GM12878 (cell line): ENCODE measurements around the gene MYO19. TPM values are rescaled to one million over a fixed set of nuclear protein-coding genes. Genes with fewer than 3 reads are reported as not detected.

Source experiments
- BHLHE40 ChIP-seq, 2 experiments: fragments of 450-650 bp in 1 of 2; IDR thresholded peaks; 2 replicates each; pipeline ENCODE4 v1.6.1; 2011 to 2017; ENCODE audit warnings: low read depth in 2 of 2, borderline replicate concordance in 1 of 2, improper control_type of control experiment in 1 of 2, low read length in 1 of 2, mild to moderate bottlenecking in 1 of 2
- HCFC1 ChIP-seq: fragments of 150-350 bp; IDR thresholded peaks from 2 replicates; pipeline ENCODE4 v1.6.1; 2014; ENCODE audit warnings: low read length
- IRF4 ChIP-seq: IDR thresholded peaks from 2 replicates; pipeline ENCODE4 v1.6.1; 2011; ENCODE audit warnings: low read depth, low read length
- JUNB ChIP-seq: IDR thresholded peaks from 2 replicates; pipeline ENCODE4 v1.6.1; 2016; ENCODE audit warnings: antibody characterized with exemption, mild to moderate bottlenecking
- JUND ChIP-seq: IDR thresholded peaks from 2 replicates; pipeline ENCODE4 v1.6.1; 2012; ENCODE audit warnings: low read depth, mild to moderate bottlenecking, low read length, improper control_type of control experiment, moderate library complexity
- MTA2 ChIP-seq: fragments of 450-650 bp; IDR thresholded peaks from 2 replicates; pipeline ENCODE4 v1.6.1; 2016; ENCODE audit warnings: low read depth, mild to moderate bottlenecking, moderate library complexity
- SMAD5 ChIP-seq: IDR thresholded peaks from 2 replicates; pipeline ENCODE4 v1.6.1; 2016; ENCODE audit warnings: antibody characterized with exemption, low read depth
- SPI1 ChIP-seq: IDR thresholded peaks from 2 replicates; pipeline ENCODE4 v1.6.1; 2011; ENCODE audit warnings: low read depth, mild to moderate bottlenecking, low read length, moderate library complexity, borderline replicate concordance; ENCODE audit not compliant: insufficient read depth
- STAT1 ChIP-seq: fragments of 450-650 bp; conservative IDR thresholded peaks from 2 replicates; pipeline ENCODE4 v1.6.1; 2014; ENCODE audit warnings: antibody characterized with exemption, mild to moderate bottlenecking
- SUZ12 ChIP-seq: fragments of 200-600 bp; sonication (generic); IDR thresholded peaks from one replicate; pipeline ENCODE4 v1.6.1; 2018; ENCODE audit warnings: antibody characterized with exemption, mild to moderate bottlenecking; ENCODE audit not compliant: unreplicated experiment
- TCF12 ChIP-seq: IDR thresholded peaks from 2 replicates; pipeline ENCODE4 v1.6.1; 2011; ENCODE audit warnings: low read depth, mild to moderate bottlenecking, low read length
- ZSCAN29 ChIP-seq: fragments of 450-650 bp; IDR thresholded peaks from 2 replicates; pipeline ENCODE4 v1.6.1; 2017; ENCODE audit warnings: mild to moderate bottlenecking, moderate library complexity
- polyA plus RNA-seq, 11 experiments: library from polyadenylated mRNA; depleted of rRNA in 4 of 11; unstranded in 6 of 11; stranded (reverse) in 5 of 11; fragments of >200 nt; fragmentation: Nextera tagmentation in 4 of 11; fragmentation: Illumina TruSeq in 1 of 11; extraction: Ambion mirVana in 4 of 11; extraction: Trizol in 1 of 11; gene quantifications; 1 replicate in 1 of 11; 2 replicates in 10 of 11; pipeline versions ENCODE4 v1.2.1 to v1.2.3, GENCODE V29; 2011 to 2016; ENCODE audit warnings: inconsistent platforms in 2 of 11, missing spikeins in 2 of 11, low read depth in 1 of 11
- total RNA-seq, 4 experiments: library from RNA; depleted of rRNA in 3 of 4; stranded (reverse); fragments of >200 nt in 3 of 4; fragmentation: Illumina TruSeq in 1 of 4; extraction: Trizol in 1 of 4; gene quantifications; 2 replicates each; pipeline versions ENCODE4 v1.2.1 to v1.2.3, GENCODE V29; 2013 to 2021
- TF ChIP-seq, protein P1 (sequence below): IDR thresholded peaks from 2 replicates; pipeline ENCODE4 v1.6.1; 2012; ENCODE audit warnings: low read length, inconsistent platforms
- TF ChIP-seq, protein P2 (sequence below): IDR thresholded peaks from 2 replicates; pipeline ENCODE4 v1.6.1; 2012; ENCODE audit warnings: low read depth, low read length, improper control_type of control experiment
- TF ChIP-seq, protein P3 (sequence below): IDR thresholded peaks from 2 replicates; pipeline ENCODE4 v1.6.1; 2011; ENCODE audit warnings: low read depth, low read length, improper control_type of control experiment, borderline replicate concordance
- TF ChIP-seq, protein P4 (sequence below): fragments of 450-650 bp; IDR thresholded peaks from 2 replicates; pipeline ENCODE4 v1.6.1; 2017; ENCODE audit warnings: antibody characterized with exemption, mild to moderate bottlenecking, moderate library complexity
- TF ChIP-seq, protein P5 (sequence below): fragments of 450-650 bp; IDR thresholded peaks from 2 replicates; pipeline ENCODE4 v1.6.1; 2016; ENCODE audit warnings: mild to moderate bottlenecking, moderate library complexity, borderline replicate concordance

Gene MYO19
- total and polyA plus RNA-seq, 10 of the 15 experiments (the other 5 are each of a cell fraction or from before 2014, with no cell fraction given), result 11.4 to 103 (median 67.1) TPM

DNA sequence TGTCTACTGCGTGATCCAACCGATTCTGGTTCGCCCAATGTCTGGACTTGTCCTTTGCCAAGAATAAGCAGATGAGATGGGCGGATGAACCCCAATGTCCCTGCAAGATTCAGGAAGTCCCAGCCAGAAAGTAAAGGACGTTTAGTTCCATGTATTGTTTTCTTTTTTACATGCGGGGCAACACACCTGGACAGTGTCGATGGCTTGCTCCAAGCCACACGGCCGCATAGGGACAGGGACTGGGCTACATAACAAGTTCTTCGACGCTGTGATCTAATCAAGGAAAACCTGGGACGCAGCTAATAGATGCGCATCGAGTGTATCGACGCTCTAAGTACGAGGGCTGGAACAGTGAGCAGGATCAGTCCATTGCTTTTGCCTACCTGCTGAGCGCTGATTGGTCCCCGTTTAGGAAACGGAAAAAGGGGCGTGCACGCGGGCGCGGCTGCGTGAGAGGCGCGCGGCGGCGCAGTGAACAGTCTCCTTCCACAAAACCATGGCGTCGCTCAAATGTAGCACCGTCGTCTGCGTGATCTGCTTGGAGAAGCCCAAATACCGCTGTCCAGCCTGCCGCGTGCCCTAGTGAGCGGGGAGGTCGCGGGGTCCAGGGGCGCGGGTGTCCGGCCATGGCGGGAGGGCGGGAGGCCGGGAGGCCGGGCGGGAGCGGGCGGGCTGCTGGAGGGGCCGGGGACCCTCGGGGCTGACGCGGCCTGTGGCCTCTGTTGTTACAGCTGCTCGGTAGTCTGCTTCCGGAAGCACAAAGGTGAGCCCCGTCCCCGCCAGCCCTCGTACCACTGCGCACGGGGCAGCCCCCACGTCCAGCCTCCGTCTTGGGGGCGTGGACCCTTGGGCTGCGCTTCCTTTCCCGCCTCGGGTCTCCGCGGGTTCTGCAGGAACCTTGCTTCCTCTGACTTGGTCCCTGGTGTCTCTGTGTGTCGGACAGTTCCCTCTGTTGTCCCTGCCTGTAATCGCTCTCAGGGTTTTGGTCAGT lies 48.2 kb downstream of the MYO19 start, which contains the start of gene ZNHIT3 (continued):
- no peak for TF ChIP-seq MTA2
- TF ChIP-seq, protein P1, sequence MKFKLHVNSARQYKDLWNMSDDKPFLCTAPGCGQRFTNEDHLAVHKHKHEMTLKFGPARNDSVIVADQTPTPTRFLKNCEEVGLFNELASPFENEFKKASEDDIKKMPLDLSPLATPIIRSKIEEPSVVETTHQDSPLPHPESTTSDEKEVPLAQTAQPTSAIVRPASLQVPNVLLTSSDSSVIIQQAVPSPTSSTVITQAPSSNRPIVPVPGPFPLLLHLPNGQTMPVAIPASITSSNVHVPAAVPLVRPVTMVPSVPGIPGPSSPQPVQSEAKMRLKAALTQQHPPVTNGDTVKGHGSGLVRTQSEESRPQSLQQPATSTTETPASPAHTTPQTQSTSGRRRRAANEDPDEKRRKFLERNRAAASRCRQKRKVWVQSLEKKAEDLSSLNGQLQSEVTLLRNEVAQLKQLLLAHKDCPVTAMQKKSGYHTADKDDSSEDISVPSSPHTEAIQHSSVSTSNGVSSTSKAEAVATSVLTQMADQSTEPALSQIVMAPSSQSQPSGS, result no peak
- TF ChIP-seq, protein P2, sequence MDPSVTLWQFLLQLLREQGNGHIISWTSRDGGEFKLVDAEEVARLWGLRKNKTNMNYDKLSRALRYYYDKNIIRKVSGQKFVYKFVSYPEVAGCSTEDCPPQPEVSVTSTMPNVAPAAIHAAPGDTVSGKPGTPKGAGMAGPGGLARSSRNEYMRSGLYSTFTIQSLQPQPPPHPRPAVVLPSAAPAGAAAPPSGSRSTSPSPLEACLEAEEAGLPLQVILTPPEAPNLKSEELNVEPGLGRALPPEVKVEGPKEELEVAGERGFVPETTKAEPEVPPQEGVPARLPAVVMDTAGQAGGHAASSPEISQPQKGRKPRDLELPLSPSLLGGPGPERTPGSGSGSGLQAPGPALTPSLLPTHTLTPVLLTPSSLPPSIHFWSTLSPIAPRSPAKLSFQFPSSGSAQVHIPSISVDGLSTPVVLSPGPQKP, result peak; percentile 52; the same call in 1 of the 2 replicates
- TF ChIP-seq HCFC1, result peak; percentile 74
- TF ChIP-seq, protein P3, sequence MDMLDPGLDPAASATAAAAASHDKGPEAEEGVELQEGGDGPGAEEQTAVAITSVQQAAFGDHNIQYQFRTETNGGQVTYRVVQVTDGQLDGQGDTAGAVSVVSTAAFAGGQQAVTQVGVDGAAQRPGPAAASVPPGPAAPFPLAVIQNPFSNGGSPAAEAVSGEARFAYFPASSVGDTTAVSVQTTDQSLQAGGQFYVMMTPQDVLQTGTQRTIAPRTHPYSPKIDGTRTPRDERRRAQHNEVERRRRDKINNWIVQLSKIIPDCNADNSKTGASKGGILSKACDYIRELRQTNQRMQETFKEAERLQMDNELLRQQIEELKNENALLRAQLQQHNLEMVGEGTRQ, result no peak
- TF ChIP-seq SPI1, result no peak; the same call in 1 of the 2 replicates
- no peak for TF ChIP-seq SUZ12
- 0 out of 2 replicates have a peak, but pooled peaks have one; percentile 26 for TF ChIP-seq TCF12
- TF ChIP-seq, protein P4, sequence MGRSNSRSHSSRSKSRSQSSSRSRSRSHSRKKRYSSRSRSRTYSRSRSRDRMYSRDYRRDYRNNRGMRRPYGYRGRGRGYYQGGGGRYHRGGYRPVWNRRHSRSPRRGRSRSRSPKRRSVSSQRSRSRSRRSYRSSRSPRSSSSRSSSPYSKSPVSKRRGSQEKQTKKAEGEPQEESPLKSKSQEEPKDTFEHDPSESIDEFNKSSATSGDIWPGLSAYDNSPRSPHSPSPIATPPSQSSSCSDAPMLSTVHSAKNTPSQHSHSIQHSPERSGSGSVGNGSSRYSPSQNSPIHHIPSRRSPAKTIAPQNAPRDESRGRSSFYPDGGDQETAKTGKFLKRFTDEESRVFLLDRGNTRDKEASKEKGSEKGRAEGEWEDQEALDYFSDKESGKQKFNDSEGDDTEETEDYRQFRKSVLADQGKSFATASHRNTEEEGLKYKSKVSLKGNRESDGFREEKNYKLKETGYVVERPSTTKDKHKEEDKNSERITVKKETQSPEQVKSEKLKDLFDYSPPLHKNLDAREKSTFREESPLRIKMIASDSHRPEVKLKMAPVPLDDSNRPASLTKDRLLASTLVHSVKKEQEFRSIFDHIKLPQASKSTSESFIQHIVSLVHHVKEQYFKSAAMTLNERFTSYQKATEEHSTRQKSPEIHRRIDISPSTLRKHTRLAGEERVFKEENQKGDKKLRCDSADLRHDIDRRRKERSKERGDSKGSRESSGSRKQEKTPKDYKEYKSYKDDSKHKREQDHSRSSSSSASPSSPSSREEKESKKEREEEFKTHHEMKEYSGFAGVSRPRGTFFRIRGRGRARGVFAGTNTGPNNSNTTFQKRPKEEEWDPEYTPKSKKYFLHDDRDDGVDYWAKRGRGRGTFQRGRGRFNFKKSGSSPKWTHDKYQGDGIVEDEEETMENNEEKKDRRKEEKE, result no peak
- no peak for TF ChIP-seq ZSCAN29
- TF ChIP-seq JUNB, result no peak
- peak; percentile 75 for TF ChIP-seq IRF4
- TF ChIP-seq JUND, result 0 out of 2 replicates have a peak, but pooled peaks have one; percentile 13
- TF ChIP-seq, protein P5, sequence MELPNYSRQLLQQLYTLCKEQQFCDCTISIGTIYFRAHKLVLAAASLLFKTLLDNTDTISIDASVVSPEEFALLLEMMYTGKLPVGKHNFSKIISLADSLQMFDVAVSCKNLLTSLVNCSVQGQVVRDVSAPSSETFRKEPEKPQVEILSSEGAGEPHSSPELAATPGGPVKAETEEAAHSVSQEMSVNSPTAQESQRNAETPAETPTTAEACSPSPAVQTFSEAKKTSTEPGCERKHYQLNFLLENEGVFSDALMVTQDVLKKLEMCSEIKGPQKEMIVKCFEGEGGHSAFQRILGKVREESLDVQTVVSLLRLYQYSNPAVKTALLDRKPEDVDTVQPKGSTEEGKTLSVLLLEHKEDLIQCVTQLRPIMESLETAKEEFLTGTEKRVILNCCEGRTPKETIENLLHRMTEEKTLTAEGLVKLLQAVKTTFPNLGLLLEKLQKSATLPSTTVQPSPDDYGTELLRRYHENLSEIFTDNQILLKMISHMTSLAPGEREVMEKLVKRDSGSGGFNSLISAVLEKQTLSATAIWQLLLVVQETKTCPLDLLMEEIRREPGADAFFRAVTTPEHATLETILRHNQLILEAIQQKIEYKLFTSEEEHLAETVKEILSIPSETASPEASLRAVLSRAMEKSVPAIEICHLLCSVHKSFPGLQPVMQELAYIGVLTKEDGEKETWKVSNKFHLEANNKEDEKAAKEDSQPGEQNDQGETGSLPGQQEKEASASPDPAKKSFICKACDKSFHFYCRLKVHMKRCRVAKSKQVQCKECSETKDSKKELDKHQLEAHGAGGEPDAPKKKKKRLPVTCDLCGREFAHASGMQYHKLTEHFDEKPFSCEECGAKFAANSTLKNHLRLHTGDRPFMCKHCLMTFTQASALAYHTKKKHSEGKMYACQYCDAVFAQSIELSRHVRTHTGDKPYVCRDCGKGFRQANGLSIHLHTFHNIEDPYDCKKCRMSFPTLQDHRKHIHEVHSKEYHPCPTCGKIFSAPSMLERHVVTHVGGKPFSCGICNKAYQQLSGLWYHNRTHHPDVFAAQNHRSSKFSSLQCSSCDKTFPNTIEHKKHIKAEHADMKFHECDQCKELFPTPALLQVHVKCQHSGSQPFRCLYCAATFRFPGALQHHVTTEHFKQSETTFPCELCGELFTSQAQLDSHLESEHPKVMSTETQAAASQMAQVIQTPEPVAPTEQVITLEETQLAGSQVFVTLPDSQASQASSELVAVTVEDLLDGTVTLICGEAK, result peak; percentile 69; the same call in 1 of the 2 replicates
- TF ChIP-seq SMAD5, result peak; percentile 81; the same call in 1 of the 2 replicates
- peak; percentile 82 for TF ChIP-seq STAT1
- TF ChIP-seq BHLHE40 (IDR thresholded peaks at IDR 0.05; ENCODE audit: borderline replicate concordance in 1 of 2, low read depth in 2 of 2, low read length in 1 of 2), result peak; percentile 67 to 69; a peak in 3 of 4 replicates
